ENCODE results near the gene HDAC4. TPM values are rescaled to one million over a fixed set of nuclear protein-coding genes. Genes with fewer than 3 reads are reported as not detected.

The HDAC4 gene
- total RNA-seq, 1 donor from 2014 or later: 34.4 TPM

DNA sequence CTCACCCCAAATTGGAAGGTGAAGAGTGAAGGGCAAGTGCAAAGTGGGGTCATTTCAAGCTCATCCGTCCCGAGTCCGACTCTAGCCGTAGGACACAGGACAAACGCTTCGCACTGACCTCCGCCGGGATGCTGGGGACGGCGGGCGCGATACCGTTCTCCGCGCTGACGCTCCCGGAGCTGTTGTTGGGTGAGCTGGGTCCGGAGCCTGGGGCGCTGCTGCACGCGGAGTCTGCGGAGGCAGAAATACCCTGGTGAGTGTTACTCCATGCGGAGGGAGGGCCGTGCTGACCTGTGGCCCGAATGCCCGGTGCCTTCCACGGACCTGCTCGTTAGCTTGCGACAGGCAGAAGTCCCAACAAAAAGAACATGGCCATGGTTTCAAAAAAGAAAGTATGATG, 261.3 kb downstream of the HDAC4 start:
- intact Hi-C loops (cut with DNase I): no loop called here
- DNase-seq (ENCODE audit: low spot score): no peak

DNA sequence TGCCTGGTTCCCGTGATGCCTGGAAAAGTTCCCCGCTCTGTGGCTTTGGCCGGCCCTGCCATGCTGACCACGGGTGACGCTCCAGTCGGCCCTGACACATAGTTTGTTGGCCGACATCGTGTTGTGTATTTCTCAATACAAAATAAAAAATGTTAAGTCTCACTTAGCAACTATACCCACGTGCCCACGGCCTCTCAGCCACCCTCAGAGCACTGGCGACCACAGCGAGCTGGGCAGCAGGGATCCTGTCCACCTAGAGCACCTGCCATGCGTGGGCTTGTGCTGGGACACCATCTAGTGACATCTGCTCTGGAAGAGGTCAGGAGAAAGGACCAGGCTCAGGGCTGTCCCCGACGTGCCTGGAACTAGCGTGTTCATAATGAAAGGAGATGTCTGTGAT, 261.7 kb downstream of the HDAC4 start:
- DNase-seq (ENCODE audit: low spot score): no peak
- intact Hi-C loops (cut with DNase I): no loop called here

GRCh38 chr2:239138610-239139009, 262.2 kb downstream of the HDAC4 start:
- intact Hi-C loops (cut with DNase I): no loop called here
- no peak for DNase-seq (ENCODE audit: low spot score)

GRCh38 chr2:239137898-239138283, 262.9 kb downstream of the HDAC4 start:
- intact Hi-C loops (cut with DNase I): no loop called here
- no peak for DNase-seq (ENCODE audit: low spot score)

DNA sequence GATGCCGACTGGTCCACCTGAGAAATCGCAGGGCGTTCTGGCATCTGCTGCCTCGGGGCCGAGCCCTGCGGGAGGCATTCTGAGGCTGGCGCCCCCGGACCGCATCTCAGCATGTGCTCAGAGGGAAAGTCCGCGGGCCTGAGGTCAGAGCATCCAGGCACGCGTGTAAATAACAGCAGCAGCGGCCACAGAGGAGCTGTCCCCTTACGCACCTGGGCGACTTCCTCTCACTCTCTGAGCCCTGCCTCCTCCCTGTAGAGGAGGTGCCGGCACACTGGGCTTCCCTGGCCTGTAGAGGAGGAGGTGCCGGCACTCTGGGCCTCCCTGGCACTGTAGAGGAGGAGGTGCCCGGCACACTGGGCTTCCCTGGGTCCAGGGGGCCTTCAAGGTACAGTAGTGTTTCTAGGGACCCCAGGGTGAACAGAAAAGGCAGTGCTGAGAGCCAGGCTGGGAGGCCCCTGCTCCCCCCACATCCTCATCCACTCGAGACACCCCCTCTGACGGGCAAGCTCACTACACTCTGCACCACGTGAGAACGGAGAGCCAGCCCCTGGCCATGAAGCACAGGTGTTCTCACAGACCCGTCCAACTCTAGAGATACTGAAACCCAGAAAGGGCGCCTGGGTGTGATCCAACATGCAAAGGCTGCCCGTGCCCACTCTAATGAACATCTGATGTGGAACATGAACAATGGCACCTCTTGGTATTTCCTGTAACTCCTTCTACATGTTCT, 263.5 kb downstream of the HDAC4 start:
- intact Hi-C loops (cut with DNase I): no loop called here
- no peak for DNase-seq (ENCODE audit: low spot score)

DNA sequence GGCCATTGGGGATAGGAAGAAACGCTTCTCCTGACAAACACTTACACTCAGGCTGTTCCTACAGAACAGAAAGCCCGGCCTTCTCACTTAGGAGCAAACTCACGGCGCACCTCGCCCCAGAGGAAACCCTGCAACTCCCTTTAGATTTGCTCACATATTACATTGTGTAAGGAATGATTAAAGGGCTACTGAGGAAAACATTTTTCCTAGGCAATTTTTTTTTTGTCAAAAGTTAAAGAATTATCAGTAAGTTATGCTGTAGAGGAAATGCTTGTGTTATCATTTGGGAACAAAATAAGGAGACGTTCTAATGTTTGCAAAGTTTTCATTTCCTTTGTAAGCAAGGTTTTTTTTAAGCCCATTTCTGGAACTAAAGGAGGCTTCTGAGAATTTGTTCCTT, 264.1 kb downstream of the HDAC4 start:
- DNase-seq (ENCODE audit: low spot score): no peak
- intact Hi-C loops (cut with DNase I): no loop called here

DNA sequence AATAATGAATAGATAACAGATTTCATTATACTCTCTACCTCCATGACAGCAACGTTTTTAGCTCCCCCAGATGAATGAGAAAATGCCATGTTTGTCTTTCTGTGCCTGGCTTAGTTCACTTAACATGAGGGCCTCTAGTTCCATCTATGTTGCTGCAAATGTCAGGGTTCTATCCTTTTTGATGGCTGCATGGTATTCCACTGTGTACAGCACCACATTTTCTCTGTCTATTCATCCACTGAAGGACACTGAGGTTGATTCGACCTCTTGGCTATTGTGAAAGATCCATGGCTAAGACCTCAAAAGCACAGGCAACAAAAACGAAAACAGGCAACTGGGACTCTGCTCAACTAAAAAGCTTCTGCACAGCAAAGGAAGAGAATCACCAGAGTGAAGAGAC, 264.6 kb downstream of the HDAC4 start:
- no peak for DNase-seq (ENCODE audit: low spot score)
- intact Hi-C loops (cut with DNase I): no loop called here

- no peak for DNase-seq (ENCODE audit: low spot score)
- intact Hi-C loops (cut with DNase I): no loop called here
Observed at GRCh38 chr2:239135531-239135930, 265.3 kb downstream of the HDAC4 start.

GRCh38 chr2:239133945-239134570, 266.8 kb downstream of the HDAC4 start:
- DNase-seq (ENCODE audit: low spot score): no peak
- intact Hi-C loops (cut with DNase I): no loop called here

DNA sequence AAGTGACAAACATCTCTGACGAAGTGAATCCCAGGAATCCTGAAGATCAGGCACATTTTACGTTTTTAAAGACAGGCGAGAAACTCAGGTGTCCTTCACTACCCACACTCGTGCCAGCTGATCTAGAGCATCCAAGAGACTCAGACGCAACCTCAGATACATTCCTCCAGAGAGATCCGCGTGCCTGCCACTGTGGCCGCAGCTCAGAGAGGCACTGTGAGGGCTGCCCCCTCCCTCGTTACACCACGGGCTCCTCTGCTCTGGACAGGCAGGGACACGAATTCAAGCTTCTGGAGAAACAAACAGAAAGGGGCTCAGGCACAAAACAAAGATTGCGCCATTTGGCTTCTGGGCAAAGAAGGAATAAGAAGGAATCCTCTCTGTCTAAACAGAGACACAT, 268.0 kb downstream of the HDAC4 start:
- no peak for DNase-seq (ENCODE audit: low spot score)
- intact Hi-C loops (cut with DNase I): no loop called here

DNA sequence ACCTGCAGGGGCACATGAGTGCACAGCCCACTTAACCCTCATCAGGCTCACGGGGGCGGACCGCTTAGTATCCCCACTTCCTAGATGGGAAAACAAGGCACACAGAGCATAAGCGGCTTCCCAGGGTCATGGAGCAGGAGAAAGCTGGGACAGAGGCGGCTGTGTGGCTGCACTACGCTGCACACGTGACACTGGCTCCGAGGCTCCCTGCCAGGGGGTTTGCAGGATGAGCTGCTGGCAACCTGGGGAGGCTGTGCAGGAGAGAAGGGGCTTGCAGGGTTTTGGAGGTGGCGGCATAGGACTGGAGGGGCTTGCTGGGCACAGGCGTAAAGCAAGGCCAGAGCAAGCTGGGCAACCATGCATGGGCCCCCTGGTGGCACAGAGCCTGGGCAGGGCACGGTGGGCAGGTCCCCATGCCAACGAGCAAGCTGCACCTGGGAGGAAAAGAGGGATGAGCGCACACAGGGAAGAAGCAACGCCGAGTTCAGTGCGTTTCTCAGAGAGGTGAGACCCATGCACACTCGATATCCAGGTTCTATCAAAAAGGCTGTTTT, 268.6 kb downstream of the HDAC4 start:
- DNase-seq (ENCODE audit: low spot score): no peak
- intact Hi-C loops (cut with DNase I): no loop called here

GRCh38 chr2:239131521-239131920, 269.3 kb downstream of the HDAC4 start:
- intact Hi-C loops (cut with DNase I): no loop called here
- DNase-seq (ENCODE audit: low spot score): no peak

GRCh38 chr2:239130786-239131325, 270.0 kb downstream of the HDAC4 start:
- intact Hi-C loops (cut with DNase I): no loop called here
- no peak for DNase-seq (ENCODE audit: low spot score)

DNA sequence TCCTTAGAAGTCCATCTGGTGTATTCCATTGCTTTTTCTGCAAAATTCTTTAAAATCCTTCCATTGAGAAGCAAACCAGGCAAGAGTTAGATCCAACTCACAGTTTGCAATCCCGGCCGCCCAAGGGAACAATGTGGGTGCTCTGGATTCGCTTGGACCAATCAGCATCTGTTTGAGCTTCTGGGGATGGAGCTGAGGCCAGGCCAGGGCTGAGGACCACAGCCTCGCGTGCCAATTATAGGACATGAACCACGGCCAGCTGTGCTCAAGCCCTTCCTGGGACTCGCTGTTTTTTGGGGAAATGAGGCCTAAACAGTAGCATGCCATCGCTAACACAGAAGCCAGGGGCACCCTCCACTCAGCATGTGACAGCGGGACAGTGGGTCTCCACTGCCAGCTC, 270.8 kb downstream of the HDAC4 start:
- DNase-seq (ENCODE audit: low spot score): no peak
- intact Hi-C loops (cut with DNase I): no loop called here

- no peak for DNase-seq (ENCODE audit: low spot score)
- intact Hi-C loops (cut with DNase I): no loop called here
Observed at GRCh38 chr2:239129147-239129920, 271.5 kb downstream of the HDAC4 start.

- intact Hi-C loops (cut with DNase I): no loop called here
- no peak for DNase-seq (ENCODE audit: low spot score)
Observed at GRCh38 chr2:239128706-239129105, 272.1 kb downstream of the HDAC4 start.

DNA sequence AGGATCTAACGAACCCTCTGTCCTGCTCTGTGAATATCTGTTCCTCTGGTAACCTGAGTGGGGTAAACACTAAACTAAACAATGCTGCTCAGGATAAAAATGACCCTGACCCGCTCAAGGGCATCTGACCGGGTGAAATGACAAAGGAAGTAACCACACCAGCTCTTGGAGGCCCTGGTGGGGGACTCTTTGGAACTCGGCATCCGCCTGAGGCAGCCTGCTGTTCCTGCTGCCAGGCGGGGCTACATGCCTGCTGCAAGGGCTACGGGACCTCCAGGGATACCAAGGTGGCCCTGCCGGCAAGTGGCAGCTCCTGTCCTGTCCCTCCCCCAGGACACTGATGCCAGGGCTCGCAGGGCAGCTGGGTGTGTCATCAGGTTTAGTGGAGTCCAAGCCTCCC, 273.3 kb downstream of the HDAC4 start:
- intact Hi-C loops (cut with DNase I): no loop called here
- no peak for DNase-seq (ENCODE audit: low spot score)

- no peak for DNase-seq (ENCODE audit: low spot score)
Observed at GRCh38 chr2:239125726-239126675, 274.8 kb downstream of the HDAC4 start.

More at GRCh38 chr2:239125726-239126675, 274.8 kb downstream of the HDAC4 start:
- intact Hi-C loops (cut with DNase I): no loop called here
